Gastroesophageal sphincter (tissue), 4 donors: ENCODE measurements around the gene AK3. TPM values are rescaled to one million over a fixed set of nuclear protein-coding genes. Genes with fewer than 3 reads are reported as not detected.

ENCODE experiments used
- ATAC-seq: fragments of 150-250 bp; one replicate; pipeline ENCODE4 v1.9.1; 2016; ENCODE audit warnings: mild to moderate bottlenecking, moderate library complexity
- H3K27ac ChIP-seq, 4 donors: fragments of 200-600 bp; sonication (generic) in 3 of 4; 1 replicate in 3 of 4; 2 replicates in 1 of 4; pipeline ENCODE4 v1.5.1; 2016 to 2019
- H3K27me3 ChIP-seq: fragments of 200-600 bp; sonication (generic); one replicate; pipeline ENCODE4 v1.5.1; 2019
- H3K36me3 ChIP-seq, 2 donors: fragments of 200-600 bp; sonication (generic); one replicate each; pipeline ENCODE4 v1.5.1; 2019; ENCODE audit warnings: control low read depth in 1 of 2
- H3K4me1 ChIP-seq, 3 donors: fragments of 200-600 bp; sonication (generic); 1 replicate in 2 of 3; 2 replicates in 1 of 3; pipeline ENCODE4 v1.5.1; 2016 to 2019; ENCODE audit warnings: control low read depth in 2 of 3
- H3K4me3 ChIP-seq, 2 donors: fragments of 200-600 bp; sonication (generic); one replicate each; pipeline ENCODE4 v1.5.1; 2019; ENCODE audit warnings: mild to moderate bottlenecking in 1 of 2, moderate library complexity in 1 of 2
- H3K9me3 ChIP-seq, 3 donors: fragments of 200-600 bp; sonication (generic); one replicate each; pipeline ENCODE4 v1.5.1; 2017 to 2019; ENCODE audit warnings: control low read depth in 2 of 3
- EP300 ChIP-seq: sonication (generic); formaldehyde crosslinking; IDR thresholded peaks from one replicate; pipeline ENCODE4 v1.6.1; 2017; ENCODE audit warnings: antibody characterized with exemption, mild to moderate bottlenecking
- POLR2A ChIP-seq, 2 donors: fragments of 450-650 bp; IDR thresholded peaks; one replicate each; pipeline ENCODE4 v1.6.1; 2017; ENCODE audit warnings: antibody characterized with exemption in 2 of 2, mild to moderate bottlenecking in 2 of 2, moderate library complexity in 1 of 2
- POLR2AphosphoS5 ChIP-seq: sonication (generic); formaldehyde crosslinking; IDR thresholded peaks from one replicate; pipeline ENCODE4 v1.6.1; 2017; ENCODE audit warnings: antibody characterized with exemption
- WGBS, 2 donors: methylation state at CpG; one replicate each; pipeline ENCODE4 v1.1.5; 2018; ENCODE audit warnings: low coverage in 1 of 2; 5-methylcytosine and 5-hydroxymethylcytosine counted together
- total RNA-seq, 4 donors: library from RNA; depleted of rRNA; stranded (reverse); fragments of >200 nt; gene quantifications; one replicate each; pipeline ENCODE4 v1.1.0, GENCODE V29; 2016
- TF ChIP-seq, protein P1 (sequence below), 4 experiments: fragments of 200-600 bp in 2 of 4; fragments of 450-650 bp in 2 of 4; sonication (generic) in 1 of 4; IDR thresholded peaks; one replicate each; pipeline ENCODE4 v1.5.1; 2017 to 2019; ENCODE audit warnings: antibody characterized with exemption in 4 of 4, mild to moderate bottlenecking in 2 of 4, moderate library complexity in 2 of 4

Gene AK3
- total RNA-seq, 4 donors from 2014 or later: 104 to 139 (median 119) TPM

- Histone ChIP-seq H3K27ac (peak overlapping the region in 1 of 4 donors; percentile 8), H3K4me1 (peaks cover 0 to 27% (median 0%) of the 10 kb centered on the region in 3 donors), H3K36me3 (peaks cover 0 to 72% of the 10 kb centered on the region in 2 donors), H3K4me3 (no peak overlapping the region), H3K9me3 (no peaks in the 10 kb centered on the region), H3K27me3 (no peaks in the 10 kb centered on the region)
- ATAC-seq: no peak
- no peak for TF ChIP-seq POLR2A (IDR thresholded peaks at IDR 0.05)
Observed at GRCh38 chr9:4709380-4709779, 31.6 kb downstream of the AK3 start.

DNA sequence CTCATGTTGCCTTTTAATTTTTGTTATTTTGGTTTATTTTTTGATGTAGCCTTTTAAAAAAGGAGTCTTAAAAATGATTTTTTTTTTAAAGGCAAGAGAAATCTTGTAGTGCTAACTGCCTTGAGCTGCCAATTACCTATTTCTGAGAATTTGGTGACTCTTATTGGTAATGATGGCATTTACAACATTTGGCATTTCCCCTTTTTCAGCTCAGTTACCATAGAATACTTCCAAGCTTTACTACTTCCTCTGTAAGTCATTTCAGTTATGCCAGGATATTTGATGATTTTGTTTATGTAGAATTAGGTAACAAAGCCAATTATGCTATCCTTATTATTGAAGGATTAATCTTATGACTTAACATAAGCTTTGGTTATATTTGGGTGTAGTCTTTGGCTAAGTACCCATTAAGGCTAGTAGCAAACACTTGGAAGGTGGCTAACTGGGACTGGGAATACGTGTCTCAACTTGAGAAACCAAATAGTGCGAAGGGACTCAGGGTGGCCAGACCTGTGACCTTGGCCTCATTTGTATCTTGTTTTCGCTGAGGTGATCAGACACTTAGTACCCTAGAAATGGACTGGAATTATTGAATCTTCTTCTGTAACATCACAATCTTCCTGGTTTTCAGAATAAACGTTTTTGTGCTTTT is 33.9 kb downstream of the AK3 start:
- H3K27ac ChIP-seq: peak overlapping the region in 1 of 4 donors; percentile 25
- H3K27me3 ChIP-seq: no peaks in the 10 kb centered on the region
- peaks cover under 1 to 79% of the 10 kb centered on the region in 2 donors for H3K36me3 ChIP-seq
- peaks cover 0 to 27% (median 0%) of the 10 kb centered on the region in 3 donors for H3K4me1 ChIP-seq
- no peak overlapping the region for H3K4me3 ChIP-seq
- TF ChIP-seq, protein P1, sequence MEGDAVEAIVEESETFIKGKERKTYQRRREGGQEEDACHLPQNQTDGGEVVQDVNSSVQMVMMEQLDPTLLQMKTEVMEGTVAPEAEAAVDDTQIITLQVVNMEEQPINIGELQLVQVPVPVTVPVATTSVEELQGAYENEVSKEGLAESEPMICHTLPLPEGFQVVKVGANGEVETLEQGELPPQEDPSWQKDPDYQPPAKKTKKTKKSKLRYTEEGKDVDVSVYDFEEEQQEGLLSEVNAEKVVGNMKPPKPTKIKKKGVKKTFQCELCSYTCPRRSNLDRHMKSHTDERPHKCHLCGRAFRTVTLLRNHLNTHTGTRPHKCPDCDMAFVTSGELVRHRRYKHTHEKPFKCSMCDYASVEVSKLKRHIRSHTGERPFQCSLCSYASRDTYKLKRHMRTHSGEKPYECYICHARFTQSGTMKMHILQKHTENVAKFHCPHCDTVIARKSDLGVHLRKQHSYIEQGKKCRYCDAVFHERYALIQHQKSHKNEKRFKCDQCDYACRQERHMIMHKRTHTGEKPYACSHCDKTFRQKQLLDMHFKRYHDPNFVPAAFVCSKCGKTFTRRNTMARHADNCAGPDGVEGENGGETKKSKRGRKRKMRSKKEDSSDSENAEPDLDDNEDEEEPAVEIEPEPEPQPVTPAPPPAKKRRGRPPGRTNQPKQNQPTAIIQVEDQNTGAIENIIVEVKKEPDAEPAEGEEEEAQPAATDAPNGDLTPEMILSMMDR (IDR thresholded peaks at IDR 0.05): no peak
- TF ChIP-seq POLR2A (IDR thresholded peaks at IDR 0.05): no peak
- no peak for ATAC-seq
- WGBS, 2 donors: 46 to 58% methylated on average over 4 of the region's 4 CpGs
- H3K9me3 ChIP-seq: no peaks in the 10 kb centered on the region

DNA sequence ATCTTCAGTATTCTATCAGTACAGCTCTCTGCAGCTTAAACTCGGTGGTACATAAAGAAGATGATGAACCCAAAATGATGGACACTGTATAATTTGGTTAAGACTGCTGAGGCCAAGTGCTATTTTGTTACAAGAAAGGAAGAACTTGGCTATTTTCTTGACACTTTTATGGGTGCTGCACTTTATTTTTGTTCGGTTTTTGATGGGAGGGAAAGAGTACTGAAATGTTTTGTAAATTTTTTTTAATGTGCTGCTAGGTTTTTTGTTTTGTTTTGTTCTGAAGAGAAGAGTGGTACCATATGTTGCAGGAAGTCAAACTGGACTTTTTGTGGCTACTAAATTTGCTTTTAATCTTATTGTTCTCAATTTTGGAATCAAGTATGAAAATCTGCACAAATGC is 35.0 kb downstream of the AK3 start:
- Histone ChIP-seq H3K36me3 (peaks cover 2 to 82% of the 10 kb centered on the region in 2 donors), H3K27me3 (no peaks in the 10 kb centered on the region), H3K4me1 (peaks cover 0 to 29% (median 0%) of the 10 kb centered on the region in 3 donors), H3K4me3 (no peak overlapping the region), H3K27ac (peak overlapping the region in 1 of 4 donors; percentile 8), H3K9me3 (no peaks in the 10 kb centered on the region)
- TF ChIP-seq POLR2A (IDR thresholded peaks at IDR 0.05): no peak
- TF ChIP-seq EP300: no peak
- TF ChIP-seq, protein P1 (IDR thresholded peaks at IDR 0.05): no peak
- no peak for TF ChIP-seq POLR2AphosphoS5
- no peak for ATAC-seq
- 55 to 59% methylated on average over 2 of the region's 2 CpGs for WGBS, 2 donors

DNA sequence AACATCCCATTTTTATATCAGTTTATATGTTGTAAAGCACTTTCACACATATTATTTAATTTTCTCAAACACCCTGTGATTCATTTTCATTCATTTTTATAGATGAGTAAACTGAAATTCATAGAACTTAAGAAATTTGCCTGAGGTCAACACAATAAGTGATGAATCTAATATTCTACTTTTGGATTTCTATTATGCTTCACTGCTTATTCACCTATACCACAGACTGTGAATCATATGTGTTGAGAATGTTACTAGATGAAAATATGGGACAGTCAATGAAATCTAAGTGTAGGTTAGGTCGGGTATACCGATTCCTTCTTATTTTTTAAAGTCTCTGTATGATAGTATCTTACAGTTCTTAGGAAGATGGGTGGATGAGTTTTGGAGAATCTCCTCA is 36.9 kb downstream of the AK3 start:
- Histone ChIP-seq H3K4me1 (peaks cover 0 to 26% (median 0%) of the 10 kb centered on the region in 3 donors), H3K36me3 (peaks cover 2 to 84% of the 10 kb centered on the region in 2 donors), H3K27me3 (no peaks in the 10 kb centered on the region), H3K27ac (no peak overlapping the region), H3K4me3 (no peak overlapping the region), H3K9me3 (no peaks in the 10 kb centered on the region)
- TF ChIP-seq POLR2AphosphoS5 (no peak), EP300 (no peak)
- 91 to 96% methylated on average over 2 of the region's 2 CpGs for WGBS, 2 donors
- ATAC-seq: no peak

- no peaks in the 10 kb centered on the region for H3K27me3 ChIP-seq
- peaks cover 0 to 14% (median 3%) of the 10 kb centered on the region in 3 donors for H3K4me1 ChIP-seq
- WGBS, 2 donors: 29 to 35% methylated on average over 1 of the region's 1 CpG
- H3K9me3 ChIP-seq: no peaks in the 10 kb centered on the region
- no peak for ATAC-seq
- no peak for TF ChIP-seq POLR2A (IDR thresholded peaks at IDR 0.05)
- no peak for TF ChIP-seq EP300
- TF ChIP-seq, protein P1 (IDR thresholded peaks at IDR 0.05): no peak
- no peak for TF ChIP-seq POLR2AphosphoS5
- no peak overlapping the region for H3K4me3 ChIP-seq
- H3K27ac ChIP-seq: no peak overlapping the region
- H3K36me3 ChIP-seq: peaks cover 2 to 85% of the 10 kb centered on the region in 2 donors
Observed at GRCh38 chr9:4701526-4701925, 39.5 kb downstream of the AK3 start.

GRCh38 chr9:4700932-4701331 is 40.1 kb downstream of the AK3 start:
- H3K4me1 ChIP-seq: peaks cover 0 to 20% (median 4%) of the 10 kb centered on the region in 3 donors
- no peaks in the 10 kb centered on the region for H3K9me3 ChIP-seq
- peaks cover 2 to 80% of the 10 kb centered on the region in 2 donors for H3K36me3 ChIP-seq
- ATAC-seq: no peak
- no peak overlapping the region for H3K27ac ChIP-seq
- H3K27me3 ChIP-seq: no peaks in the 10 kb centered on the region
- no peak for TF ChIP-seq EP300
- no peak for TF ChIP-seq POLR2AphosphoS5
- TF ChIP-seq POLR2A (IDR thresholded peaks at IDR 0.05): no peak
- TF ChIP-seq, protein P1 (IDR thresholded peaks at IDR 0.05): no peak
- 75 to 87% methylated on average over 2 of the region's 2 CpGs for WGBS, 2 donors
- no peak overlapping the region for H3K4me3 ChIP-seq
